HepG2 (cell line): Measurements from ENCODE around the gene P2RY2. TPM values are rescaled to one million over a fixed set of nuclear protein-coding genes. Genes with fewer than 3 reads are reported as not detected.
A peak's percentile ranks its signal among the peaks of the same experiment; 100 is the strongest.

ENCODE experiments used
- FOXO1 ChIP-seq: sonication (generic); formaldehyde crosslinking; IDR thresholded peaks from 2 replicates; pipeline ENCODE4 v1.4.0; 2020; ENCODE audit warnings: missing genetic modification reagents
- MAFK ChIP-seq, 2 experiments: IDR thresholded peaks in 1 of 2; conservative IDR thresholded peaks in 1 of 2; 2 replicates each; pipeline ENCODE4 v1.6.1; 2011; ENCODE audit warnings: improper control_type of control experiment in 2 of 2, low read length in 2 of 2
- PHF21A ChIP-seq: sonication (generic); formaldehyde crosslinking; IDR thresholded peaks from 2 replicates; pipeline ENCODE4 v1.5.0; 2020; ENCODE audit warnings: mild to moderate bottlenecking, missing genetic modification reagents
- SIX4 ChIP-seq: sonication (generic); formaldehyde crosslinking; IDR thresholded peaks from 2 replicates; pipeline ENCODE4 v1.4.0; 2020; ENCODE audit warnings: missing genetic modification reagents
- YEATS4 ChIP-seq: sonication (generic); formaldehyde crosslinking; IDR thresholded peaks from 2 replicates; pipeline ENCODE4 v1.4.0; 2020; ENCODE audit warnings: missing genetic modification reagents, borderline replicate concordance
- ZBTB38 ChIP-seq: sonication (generic); formaldehyde crosslinking; IDR thresholded peaks from 2 replicates; pipeline ENCODE4 v1.5.1; 2020; ENCODE audit warnings: mild to moderate bottlenecking, missing genetic modification reagents
- polyA plus RNA-seq, 8 experiments: library from polyadenylated mRNA; depleted of rRNA in 3 of 8; stranded (reverse) in 7 of 8; unstranded in 1 of 8; fragments of >200 nt; fragmentation: Illumina TruSeq in 4 of 8; extraction: Trizol in 4 of 8; gene quantifications; 2 replicates each; pipeline versions ENCODE4 v1.2.1 to v1.2.3, GENCODE V29; 2011 to 2016; ENCODE audit warnings: low read depth in 4 of 8, missing spikeins in 1 of 8, mixed read lengths in 1 of 8; ENCODE audit not compliant: insufficient read depth in 1 of 8
- total RNA-seq, 5 experiments: library from RNA; depleted of rRNA; stranded (reverse); fragments of >200 nt; fragmentation: Illumina TruSeq; extraction: Trizol; gene quantifications; 2 replicates each; pipeline ENCODE4 v1.2.3, GENCODE V29; 2016; ENCODE audit warnings: low read depth in 1 of 5
- TF ChIP-seq, protein P1 (sequence below), 2 experiments: sonication (generic) in 1 of 2; formaldehyde crosslinking in 1 of 2; IDR thresholded peaks; 2 replicates each; pipeline versions ENCODE4 v1.6.1 to v1.9.0; 2014 to 2022; ENCODE audit warnings: antibody characterized with exemption in 1 of 2, borderline replicate concordance in 1 of 2, inconsistent platforms in 1 of 2, low read depth in 1 of 2, missing genetic modification reagents in 1 of 2
- TF ChIP-seq, protein P2 (sequence below): sonication (generic); formaldehyde crosslinking; IDR thresholded peaks from 2 replicates; pipeline ENCODE4 v1.8.0; 2022; ENCODE audit warnings: missing genetic modification reagents, mild to moderate bottlenecking, inconsistent platforms, borderline replicate concordance
- TF ChIP-seq, protein P3 (sequence below): sonication (generic); formaldehyde crosslinking; IDR thresholded peaks from 2 replicates; pipeline ENCODE4 v1.5.1; 2020; ENCODE audit warnings: missing genetic modification reagents, mild to moderate bottlenecking, borderline replicate concordance

Gene P2RY2
- total and polyA plus RNA-seq, 2 of the 13 experiments (the other 11 are each of a cell fraction or from before 2014, with no cell fraction given) = 0.95 to 3.1 TPM

DNA sequence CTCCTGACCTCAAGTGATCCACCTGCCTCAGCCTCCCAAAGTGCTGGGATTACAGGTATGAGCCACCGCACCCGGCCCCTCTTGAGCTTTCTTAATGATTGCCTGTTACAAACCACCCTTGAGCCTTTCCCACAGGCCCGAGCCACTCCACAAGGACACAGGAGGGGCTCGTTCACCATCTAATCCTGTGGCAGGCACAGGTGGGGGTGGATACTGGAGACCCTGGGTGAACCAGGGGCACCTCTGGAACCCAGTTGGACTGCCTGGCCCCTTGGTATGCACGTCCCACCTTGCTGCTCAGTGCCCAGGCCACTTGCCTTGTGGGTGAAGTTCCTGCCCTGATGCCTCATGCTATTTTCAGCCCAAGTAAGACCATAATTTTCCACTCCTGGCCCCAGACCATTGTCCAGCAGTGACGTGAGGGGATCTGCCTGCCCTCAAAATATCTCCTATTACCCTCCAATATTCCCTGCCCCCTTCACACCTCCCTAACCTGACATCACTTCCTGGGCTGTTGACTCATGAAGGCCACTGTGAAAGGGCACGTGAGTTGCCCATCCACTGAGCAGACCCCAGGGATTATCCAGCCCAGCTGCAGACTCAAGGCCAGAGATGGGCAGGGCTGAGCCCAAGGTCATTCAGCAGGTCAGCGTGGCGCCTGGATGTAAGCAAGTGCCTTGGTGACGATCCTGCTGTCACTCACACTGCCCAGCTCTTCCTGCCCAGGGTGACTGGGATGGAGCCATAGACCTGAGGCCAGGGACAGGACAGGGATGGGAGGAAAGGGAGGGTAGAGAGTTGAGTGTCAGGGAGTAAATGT is 19.6 kb downstream of the P2RY2 start (continued):
- TF ChIP-seq, protein P1, sequence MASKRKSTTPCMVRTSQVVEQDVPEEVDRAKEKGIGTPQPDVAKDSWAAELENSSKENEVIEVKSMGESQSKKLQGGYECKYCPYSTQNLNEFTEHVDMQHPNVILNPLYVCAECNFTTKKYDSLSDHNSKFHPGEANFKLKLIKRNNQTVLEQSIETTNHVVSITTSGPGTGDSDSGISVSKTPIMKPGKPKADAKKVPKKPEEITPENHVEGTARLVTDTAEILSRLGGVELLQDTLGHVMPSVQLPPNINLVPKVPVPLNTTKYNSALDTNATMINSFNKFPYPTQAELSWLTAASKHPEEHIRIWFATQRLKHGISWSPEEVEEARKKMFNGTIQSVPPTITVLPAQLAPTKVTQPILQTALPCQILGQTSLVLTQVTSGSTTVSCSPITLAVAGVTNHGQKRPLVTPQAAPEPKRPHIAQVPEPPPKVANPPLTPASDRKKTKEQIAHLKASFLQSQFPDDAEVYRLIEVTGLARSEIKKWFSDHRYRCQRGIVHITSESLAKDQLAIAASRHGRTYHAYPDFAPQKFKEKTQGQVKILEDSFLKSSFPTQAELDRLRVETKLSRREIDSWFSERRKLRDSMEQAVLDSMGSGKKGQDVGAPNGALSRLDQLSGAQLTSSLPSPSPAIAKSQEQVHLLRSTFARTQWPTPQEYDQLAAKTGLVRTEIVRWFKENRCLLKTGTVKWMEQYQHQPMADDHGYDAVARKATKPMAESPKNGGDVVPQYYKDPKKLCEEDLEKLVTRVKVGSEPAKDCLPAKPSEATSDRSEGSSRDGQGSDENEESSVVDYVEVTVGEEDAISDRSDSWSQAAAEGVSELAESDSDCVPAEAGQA (IDR thresholded peaks at IDR 0.05; ENCODE audit: low read depth) = no peak
- TF ChIP-seq, protein P1 (CRISPR knock-in tag; IDR thresholded peaks at IDR 0.05; ENCODE audit: borderline replicate concordance) = no peak
- TF ChIP-seq MAFK (conservative IDR thresholded peaks at IDR 0.05 in 1 of 2, IDR thresholded peaks at IDR 0.05 in 1 of 2; ENCODE audit: low read length in 2 of 2) (no peak), PHF21A (CRISPR knock-in tag) (peak; percentile 81), FOXO1 (peak; percentile 76), ZBTB38 (CRISPR knock-in tag) (peak; percentile 47; the same call in 1 of the 2 replicates), SIX4 (CRISPR knock-in tag) (peak; percentile 37; the same call in 1 of the 2 replicates), YEATS4 (peak; percentile 45; the same call in 1 of the 2 replicates)
- TF ChIP-seq, protein P2, sequence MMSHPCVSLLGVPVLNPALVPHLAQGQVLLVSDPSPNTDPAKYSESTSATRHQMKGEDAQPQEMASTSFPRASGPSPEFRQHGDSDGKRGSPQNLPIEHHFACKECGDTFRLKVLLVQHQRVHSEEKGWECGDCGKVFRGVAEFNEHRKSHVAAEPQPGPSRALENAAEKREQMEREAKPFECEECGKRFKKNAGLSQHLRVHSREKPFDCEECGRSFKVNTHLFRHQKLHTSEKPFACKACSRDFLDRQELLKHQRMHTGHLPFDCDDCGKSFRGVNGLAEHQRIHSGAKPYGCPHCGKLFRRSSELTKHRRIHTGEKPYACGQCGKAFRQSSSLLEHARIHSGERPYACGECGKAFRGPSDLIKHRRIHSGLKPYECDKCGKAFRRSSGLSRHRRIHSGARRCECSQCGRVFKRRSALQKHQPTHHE (CRISPR knock-in tag) = 0 out of 2 replicates have a peak, but pooled peaks have one; percentile 19
- TF ChIP-seq, protein P3, sequence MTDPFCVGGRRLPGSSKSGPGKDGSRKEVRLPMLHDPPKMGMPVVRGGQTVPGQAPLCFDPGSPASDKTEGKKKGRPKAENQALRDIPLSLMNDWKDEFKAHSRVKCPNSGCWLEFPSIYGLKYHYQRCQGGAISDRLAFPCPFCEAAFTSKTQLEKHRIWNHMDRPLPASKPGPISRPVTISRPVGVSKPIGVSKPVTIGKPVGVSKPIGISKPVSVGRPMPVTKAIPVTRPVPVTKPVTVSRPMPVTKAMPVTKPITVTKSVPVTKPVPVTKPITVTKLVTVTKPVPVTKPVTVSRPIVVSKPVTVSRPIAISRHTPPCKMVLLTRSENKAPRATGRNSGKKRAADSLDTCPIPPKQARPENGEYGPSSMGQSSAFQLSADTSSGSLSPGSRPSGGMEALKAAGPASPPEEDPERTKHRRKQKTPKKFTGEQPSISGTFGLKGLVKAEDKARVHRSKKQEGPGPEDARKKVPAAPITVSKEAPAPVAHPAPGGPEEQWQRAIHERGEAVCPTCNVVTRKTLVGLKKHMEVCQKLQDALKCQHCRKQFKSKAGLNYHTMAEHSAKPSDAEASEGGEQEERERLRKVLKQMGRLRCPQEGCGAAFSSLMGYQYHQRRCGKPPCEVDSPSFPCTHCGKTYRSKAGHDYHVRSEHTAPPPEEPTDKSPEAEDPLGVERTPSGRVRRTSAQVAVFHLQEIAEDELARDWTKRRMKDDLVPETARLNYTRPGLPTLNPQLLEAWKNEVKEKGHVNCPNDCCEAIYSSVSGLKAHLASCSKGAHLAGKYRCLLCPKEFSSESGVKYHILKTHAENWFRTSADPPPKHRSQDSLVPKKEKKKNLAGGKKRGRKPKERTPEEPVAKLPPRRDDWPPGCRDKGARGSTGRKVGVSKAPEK = 0 out of 2 replicates have a peak, but pooled peaks have one; percentile 45
